Measurements from ENCODE around the gene KITLG.
"Not testable (repeated sequence)": the region's sequence is repeated elsewhere in the genome, so short reads cannot be mapped to it uniquely, and the experiment has no call there.

Gene KITLG

DNA sequence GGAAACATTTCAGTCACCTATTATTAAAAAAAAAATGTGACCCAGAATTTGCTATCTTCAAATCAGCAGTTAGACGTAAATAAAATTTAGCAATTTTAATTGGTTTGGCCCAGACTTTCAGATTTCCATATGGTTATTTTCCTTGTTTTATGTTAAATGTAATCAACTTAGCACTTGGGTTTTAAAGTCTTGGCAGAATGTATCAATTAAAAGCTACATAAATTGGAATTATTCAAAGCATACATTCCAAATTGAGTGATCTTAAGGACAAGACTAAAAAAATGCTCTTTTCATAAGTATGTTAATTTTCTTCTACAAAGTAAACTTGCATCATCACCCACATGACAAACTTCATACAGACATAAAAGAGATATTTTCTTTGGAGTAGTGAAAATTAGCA lies 3.4 kb downstream of the KITLG start:
- in situ Hi-C loops (cut with MboI; ENCODE audit: low sequenced_read_pairs), result no loop called here

DNA sequence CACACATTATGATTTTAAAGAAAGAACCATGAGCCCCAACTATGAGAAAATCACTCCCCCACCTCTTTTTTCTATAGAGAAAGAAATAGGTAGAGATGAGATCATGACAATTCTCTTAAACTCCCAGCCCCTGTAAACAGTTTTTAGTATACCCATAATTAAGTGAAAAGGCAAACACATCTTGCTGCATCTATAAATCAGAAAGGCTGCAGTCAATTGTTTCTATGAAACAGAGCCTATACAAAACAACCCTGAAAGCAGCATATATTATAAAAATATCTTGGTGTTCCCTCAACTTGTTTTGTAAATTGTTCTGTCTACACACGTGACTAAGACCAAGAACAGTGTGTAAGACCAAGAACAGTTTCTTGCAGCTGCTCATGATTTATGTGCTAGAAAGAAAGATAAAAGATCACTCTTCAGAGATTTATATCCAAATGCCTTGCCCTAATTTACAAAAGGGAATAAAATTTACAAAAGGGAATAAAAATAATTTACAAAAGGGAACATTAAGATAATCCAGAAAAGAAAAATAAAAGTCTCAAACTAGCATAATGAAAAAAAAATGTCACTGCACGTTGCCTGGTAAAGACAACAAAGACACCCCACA lies 4.8 kb downstream of the KITLG start:
- in situ Hi-C loops (cut with MboI; ENCODE audit: low sequenced_read_pairs), result no loop called here

- in situ Hi-C loops (cut with MboI; ENCODE audit: low sequenced_read_pairs), result no loop called here
Measured at GRCh38 chr12:88574278-88574677, 6.0 kb downstream of the KITLG start.

DNA sequence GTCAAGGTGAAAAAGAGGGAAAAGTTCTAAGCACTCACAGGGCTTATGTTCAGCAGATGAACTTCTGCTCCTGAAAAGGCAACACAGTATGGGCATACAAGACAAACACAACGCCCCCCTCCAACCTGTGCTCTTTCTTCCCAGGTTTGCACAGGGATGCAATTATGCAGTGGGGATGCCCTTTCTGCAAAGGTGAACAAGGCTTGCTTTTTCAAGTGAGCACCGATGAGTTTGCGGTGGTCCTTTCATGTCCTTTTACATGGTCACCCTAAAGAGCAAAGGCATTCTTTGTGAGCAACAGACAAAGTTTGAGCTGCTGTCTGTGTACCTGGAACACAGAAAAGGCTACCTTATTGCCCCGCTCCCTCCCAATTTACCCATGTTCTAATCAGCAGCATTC lies 6.7 kb downstream of the KITLG start:
- in situ Hi-C loops (cut with MboI; ENCODE audit: low sequenced_read_pairs), result no loop called here

- in situ Hi-C loops (cut with MboI; ENCODE audit: low sequenced_read_pairs), result no loop called here
Measured at GRCh38 chr12:88572781-88573549, 7.3 kb downstream of the KITLG start.

GRCh38 chr12:88571543-88571942 lies 8.7 kb downstream of the KITLG start:
- in situ Hi-C loops (cut with MboI; ENCODE audit: low sequenced_read_pairs), result no loop called here

GRCh38 chr12:88570103-88570502 lies 10.2 kb downstream of the KITLG start:
- in situ Hi-C loops (cut with MboI; ENCODE audit: low sequenced_read_pairs), result no loop called here

GRCh38 chr12:88566430-88566829 lies 13.8 kb downstream of the KITLG start:
- in situ Hi-C loops (cut with MboI; ENCODE audit: low sequenced_read_pairs), result no loop called here

DNA sequence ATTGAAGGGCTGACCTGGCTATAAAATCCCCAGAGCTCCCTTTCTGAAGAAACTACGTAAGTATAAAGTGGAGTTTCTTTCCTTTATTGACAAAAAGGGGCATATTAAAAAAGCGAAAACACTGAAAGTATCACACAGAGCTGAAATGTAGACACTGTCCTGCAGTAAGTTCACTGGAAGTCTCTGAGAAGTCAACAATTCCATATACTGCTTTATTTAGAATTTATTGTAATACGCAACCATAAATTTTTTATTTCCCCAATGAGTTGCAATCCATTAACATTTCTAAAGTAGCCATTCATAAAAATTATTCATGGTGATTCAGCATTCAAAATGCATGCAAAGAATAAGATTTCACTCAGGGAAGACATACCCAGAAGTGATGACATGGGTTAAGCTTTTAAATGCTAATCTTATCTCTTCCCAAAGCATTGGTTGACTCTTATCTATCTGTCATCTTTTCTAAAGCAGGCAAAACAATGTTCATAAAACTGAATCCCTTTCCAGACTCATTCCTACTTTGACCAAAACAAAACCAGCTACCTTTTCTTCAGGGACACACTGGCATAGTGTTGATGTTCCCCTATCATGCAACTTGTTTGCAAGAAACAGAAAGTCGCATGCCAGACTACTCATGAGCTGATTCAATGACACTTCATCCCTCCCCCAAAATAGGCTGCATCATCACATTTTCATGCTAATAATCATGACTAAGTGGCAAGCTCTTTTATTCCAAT lies 17.3 kb downstream of the KITLG start:
- in situ Hi-C loops (cut with MboI; ENCODE audit: low sequenced_read_pairs), result no loop called here

GRCh38 chr12:88562151-88562550 lies 18.1 kb downstream of the KITLG start:
- in situ Hi-C loops (cut with MboI; ENCODE audit: low sequenced_read_pairs), result no loop called here

DNA sequence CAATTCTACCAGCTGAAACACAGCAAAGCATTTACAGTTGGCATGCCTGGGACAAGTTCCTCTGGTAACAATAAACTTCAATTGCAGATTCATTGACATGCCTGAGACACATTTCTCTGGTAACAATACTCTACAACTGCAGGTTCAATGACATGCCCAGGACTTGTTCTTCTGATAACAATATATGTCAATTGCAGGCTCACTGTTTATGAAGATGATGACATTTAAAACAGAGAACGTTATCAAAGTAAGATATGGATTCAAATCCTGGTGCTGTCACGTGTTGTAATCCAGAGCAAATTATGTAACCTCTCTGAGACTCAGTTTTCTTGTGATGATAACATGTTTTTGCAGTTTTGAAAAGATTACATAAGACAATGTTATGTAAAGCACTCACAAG lies 20.5 kb downstream of the KITLG start:
- in situ Hi-C loops (cut with MboI; ENCODE audit: low sequenced_read_pairs), result no loop called here

- in situ Hi-C loops (cut with MboI; ENCODE audit: low sequenced_read_pairs), result no loop called here
Measured at GRCh38 chr12:88559199-88559598, 21.1 kb downstream of the KITLG start.

DNA sequence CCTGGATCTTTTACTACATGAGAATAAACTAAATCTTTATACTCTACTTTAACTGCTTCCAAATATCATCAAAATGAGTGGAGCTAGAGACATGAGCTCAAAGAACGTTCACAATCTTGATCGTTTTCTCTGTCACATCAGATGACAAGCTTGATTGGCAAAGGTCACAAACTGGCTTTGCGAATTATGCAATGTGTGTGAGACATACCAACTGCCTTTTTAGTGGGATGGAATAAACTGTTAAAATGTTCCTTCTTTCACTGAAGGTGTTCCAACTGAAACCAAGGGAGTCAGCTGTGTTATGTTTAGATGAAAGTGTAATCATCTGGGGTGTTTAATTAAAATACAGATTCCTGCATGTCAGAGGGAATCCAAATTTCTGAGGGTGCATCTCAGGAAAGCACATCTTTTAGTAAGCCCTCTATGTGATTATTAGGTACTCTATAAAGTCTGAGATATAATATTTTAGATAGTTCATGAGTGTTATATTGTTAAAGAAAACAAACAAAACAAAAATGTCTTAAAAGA lies 21.9 kb downstream of the KITLG start:
- in situ Hi-C loops (cut with MboI; ENCODE audit: low sequenced_read_pairs), result no loop called here

- in situ Hi-C loops (cut with MboI; ENCODE audit: low sequenced_read_pairs), result no loop called here
Measured at GRCh38 chr12:88556213-88556774, 24.0 kb downstream of the KITLG start.

- in situ Hi-C loops (cut with MboI; ENCODE audit: low sequenced_read_pairs), result no loop called here
Measured at GRCh38 chr12:88553941-88554658, 26.2 kb downstream of the KITLG start.

DNA sequence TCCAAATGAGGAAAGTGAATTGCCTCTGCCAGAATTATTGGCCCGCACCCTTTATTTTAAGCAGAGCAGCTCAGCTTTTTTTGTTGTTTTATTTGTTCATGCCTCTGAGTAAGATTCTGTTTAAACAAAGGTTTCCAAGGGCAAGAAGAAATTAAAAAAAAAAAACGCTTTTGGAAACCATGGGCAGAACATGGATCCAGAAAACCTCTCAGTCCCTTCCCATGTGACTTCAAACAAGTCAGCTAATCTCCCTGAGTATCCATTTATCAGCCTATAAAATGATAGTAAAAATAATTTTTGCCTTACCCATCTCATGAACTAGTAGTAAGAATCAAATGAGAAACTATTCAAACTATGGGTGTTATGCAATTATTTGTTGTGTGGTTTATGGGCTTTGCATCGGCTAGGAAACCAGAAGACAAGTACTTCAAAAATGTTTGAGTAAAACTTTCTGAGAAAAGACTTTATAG lies 27.6 kb downstream of the KITLG start:
- in situ Hi-C loops (cut with MboI; ENCODE audit: low sequenced_read_pairs), result no loop called here

DNA sequence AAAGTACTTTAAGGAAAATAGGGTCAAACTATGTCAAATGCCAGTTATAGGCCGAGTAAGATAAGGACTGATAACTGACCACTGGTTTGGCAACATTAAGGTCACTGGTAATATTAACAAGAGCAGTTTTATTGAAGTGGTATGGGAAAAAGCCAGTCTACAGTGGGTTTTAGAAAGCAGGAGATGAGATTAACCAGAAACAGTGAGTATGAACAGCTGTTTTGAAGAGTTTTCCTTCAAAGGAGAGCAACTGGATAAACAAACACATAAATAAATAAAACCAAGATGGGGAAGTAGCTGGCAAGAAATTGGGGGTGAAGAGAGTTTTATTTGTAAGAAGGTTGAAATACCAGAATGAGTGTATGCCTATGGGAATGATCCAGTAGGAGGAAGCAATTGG lies 30.3 kb downstream of the KITLG start:
- in situ Hi-C loops (cut with MboI; ENCODE audit: low sequenced_read_pairs), result no loop called here

DNA sequence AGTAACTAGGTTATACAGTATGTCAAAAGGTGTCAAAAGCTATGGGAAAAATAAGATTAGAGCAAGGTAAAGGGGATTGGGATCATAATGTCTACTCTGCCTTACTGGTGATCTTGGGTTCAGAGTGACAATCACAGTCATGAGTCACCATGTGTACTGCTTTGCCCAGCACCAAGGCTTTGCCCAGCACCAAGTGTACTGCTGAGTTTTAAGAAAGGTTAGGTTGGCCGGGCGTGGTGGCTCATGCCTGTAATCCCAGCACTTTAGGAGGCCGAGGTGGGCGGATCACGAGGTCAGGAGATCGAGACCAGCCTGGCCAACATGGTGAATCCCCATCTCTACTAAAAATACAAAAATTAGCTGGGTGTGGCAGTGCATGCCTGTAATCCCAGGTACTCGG lies 32.3 kb downstream of the KITLG start:
- in situ Hi-C loops (cut with MboI; ENCODE audit: low sequenced_read_pairs), result not testable (repeated sequence)

DNA sequence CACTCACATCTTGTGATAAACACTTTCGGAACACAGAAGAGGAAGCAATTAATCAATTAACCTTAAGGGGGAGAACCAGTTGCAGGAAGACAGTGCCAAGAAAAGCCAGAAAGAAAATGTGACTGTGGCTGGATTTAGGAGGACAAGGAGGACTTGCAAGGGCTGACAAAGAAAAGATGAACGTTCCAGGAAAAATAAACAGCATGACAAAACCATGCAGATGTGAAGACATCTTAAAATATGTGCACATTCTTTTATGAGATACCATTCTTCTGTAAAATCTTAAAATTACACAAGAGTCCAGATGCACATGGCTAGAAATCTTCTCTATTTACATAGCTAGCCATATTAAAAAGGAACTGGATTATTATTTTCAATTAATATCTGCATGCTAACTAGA lies 33.4 kb downstream of the KITLG start:
- in situ Hi-C loops (cut with MboI; ENCODE audit: low sequenced_read_pairs), result no loop called here

DNA sequence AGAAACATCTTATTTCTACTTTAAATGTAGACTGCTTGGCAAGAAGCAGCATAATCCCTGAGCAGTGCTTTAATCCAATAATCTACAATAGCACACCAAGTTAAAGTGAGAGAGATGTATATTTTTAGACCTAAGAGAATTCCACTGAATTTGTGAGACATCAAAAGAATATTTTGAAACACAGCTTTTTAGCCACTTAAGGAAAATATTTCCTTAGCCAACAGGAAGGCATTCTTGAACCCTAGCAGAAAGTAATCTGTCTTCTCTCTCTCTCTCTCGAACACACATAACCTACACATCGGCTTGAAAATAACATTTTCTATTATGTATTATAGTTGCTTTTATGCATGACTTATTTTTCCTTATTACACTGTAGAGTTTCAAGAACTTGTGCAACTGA lies 34.0 kb downstream of the KITLG start:
- in situ Hi-C loops (cut with MboI; ENCODE audit: low sequenced_read_pairs), result no loop called here

Data from HL-60/S4 treated with retinoic acid at 250 ng/mL for 4 days and 3 days (cell line).